ENCODE measurements around the gene PCP4L1. TPM values are rescaled to one million over a fixed set of nuclear protein-coding genes. Genes with fewer than 3 reads are reported as not detected.

Gene PCP4L1
- total RNA-seq, 4 donors from 2014 or later, result 1.6 to 13.8 (median 5.7) TPM

DNA sequence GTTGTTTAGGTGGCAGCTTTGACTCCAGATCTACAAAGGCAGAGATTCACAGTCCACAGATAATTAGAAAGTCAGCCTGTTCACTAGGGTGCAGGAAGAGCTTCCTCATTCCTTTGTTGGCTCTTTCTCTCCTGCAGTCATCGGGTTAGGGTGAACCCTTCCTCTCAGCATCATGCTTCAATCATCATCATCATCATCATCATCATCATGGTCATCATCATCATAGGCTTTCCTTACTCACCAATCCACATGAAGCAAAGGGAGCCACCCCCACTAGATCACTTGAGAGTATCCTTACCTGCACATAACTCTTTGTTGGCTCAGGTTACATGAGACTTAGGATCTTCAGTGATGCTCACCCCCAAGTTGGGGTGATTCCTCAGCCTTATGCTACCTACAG lies 32.2 kb downstream of the PCP4L1 start:
- Histone ChIP-seq H3K27me3 (no peaks in the 10 kb centered on the region), H3K27ac (no peak overlapping the region), H3K4me3 (no peak overlapping the region), H3K36me3 (no peaks in the 10 kb centered on the region), H3K4me1 (no peaks in the 10 kb centered on the region), H3K9me3 (no peaks in the 10 kb centered on the region)
- WGBS, 2 donors (ENCODE audit: low coverage in 1 of 2), result 88 to 100% methylated on average over 1 of the region's 1 CpG
- ATAC-seq, result no peak
- TF ChIP-seq POLR2AphosphoS5 (IDR thresholded peaks at IDR 0.05) (no peak), POLR2A (IDR thresholded peaks at IDR 0.05) (no peak), EP300 (IDR thresholded peaks at IDR 0.05) (no peak)
- TF ChIP-seq, protein P1, sequence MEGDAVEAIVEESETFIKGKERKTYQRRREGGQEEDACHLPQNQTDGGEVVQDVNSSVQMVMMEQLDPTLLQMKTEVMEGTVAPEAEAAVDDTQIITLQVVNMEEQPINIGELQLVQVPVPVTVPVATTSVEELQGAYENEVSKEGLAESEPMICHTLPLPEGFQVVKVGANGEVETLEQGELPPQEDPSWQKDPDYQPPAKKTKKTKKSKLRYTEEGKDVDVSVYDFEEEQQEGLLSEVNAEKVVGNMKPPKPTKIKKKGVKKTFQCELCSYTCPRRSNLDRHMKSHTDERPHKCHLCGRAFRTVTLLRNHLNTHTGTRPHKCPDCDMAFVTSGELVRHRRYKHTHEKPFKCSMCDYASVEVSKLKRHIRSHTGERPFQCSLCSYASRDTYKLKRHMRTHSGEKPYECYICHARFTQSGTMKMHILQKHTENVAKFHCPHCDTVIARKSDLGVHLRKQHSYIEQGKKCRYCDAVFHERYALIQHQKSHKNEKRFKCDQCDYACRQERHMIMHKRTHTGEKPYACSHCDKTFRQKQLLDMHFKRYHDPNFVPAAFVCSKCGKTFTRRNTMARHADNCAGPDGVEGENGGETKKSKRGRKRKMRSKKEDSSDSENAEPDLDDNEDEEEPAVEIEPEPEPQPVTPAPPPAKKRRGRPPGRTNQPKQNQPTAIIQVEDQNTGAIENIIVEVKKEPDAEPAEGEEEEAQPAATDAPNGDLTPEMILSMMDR (IDR thresholded peaks at IDR 0.05), result no peak

DNA sequence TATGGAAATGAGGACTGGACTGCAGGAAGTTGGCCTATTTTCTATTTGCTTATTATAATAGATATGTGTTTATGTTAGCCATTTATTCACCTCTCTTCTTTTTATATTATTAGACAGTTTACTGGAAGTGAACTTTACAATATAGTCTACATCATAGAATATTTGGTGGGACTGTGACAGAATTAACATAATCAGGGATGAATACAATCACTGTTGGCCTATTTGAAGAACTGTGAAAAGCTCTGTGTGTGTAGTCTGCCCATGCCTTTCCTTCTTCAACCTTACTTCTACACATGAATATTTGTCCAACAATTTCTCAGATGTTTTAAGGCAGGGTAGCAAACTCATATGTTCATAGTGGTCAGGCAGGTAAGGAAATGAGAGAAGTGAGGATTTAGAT lies 38.9 kb downstream of the PCP4L1 start:
- no peaks in the 10 kb centered on the region for H3K9me3 ChIP-seq
- ATAC-seq, result no peak
- no peaks in the 10 kb centered on the region for H3K4me1 ChIP-seq
- TF ChIP-seq POLR2A (IDR thresholded peaks at IDR 0.05) (no peak), EP300 (IDR thresholded peaks at IDR 0.05) (no peak), POLR2AphosphoS5 (IDR thresholded peaks at IDR 0.05) (no peak)
- TF ChIP-seq, protein P1 (IDR thresholded peaks at IDR 0.05), result no peak
- H3K36me3 ChIP-seq, result no peaks in the 10 kb centered on the region
- no peak overlapping the region for H3K27ac ChIP-seq
- no peaks in the 10 kb centered on the region for H3K27me3 ChIP-seq
- no peak overlapping the region for H3K4me3 ChIP-seq

- no peak overlapping the region for H3K27ac ChIP-seq
- ATAC-seq, result no peak
- H3K36me3 ChIP-seq, result no peaks in the 10 kb centered on the region
- H3K27me3 ChIP-seq, result no peaks in the 10 kb centered on the region
- no peak overlapping the region for H3K4me3 ChIP-seq
- WGBS, 2 donors (ENCODE audit: low coverage in 1 of 2), result 82 to 100% methylated on average over 2 to 6 of the region's 6 CpGs
- H3K4me1 ChIP-seq, result no peaks in the 10 kb centered on the region
- no peaks in the 10 kb centered on the region for H3K9me3 ChIP-seq
- TF ChIP-seq EP300 (IDR thresholded peaks at IDR 0.05) (no peak), POLR2A (IDR thresholded peaks at IDR 0.05) (no peak), POLR2AphosphoS5 (IDR thresholded peaks at IDR 0.05) (no peak)
- TF ChIP-seq, protein P1 (IDR thresholded peaks at IDR 0.05), result no peak
Measured at GRCh38 chr1:161298116-161298515, 39.6 kb downstream of the PCP4L1 start.

GRCh38 chr1:161299347-161299746 lies 40.8 kb downstream of the PCP4L1 start:
- 93% methylated on average over 7 to 8 of the region's 9 CpGs for WGBS, 2 donors (ENCODE audit: low coverage in 1 of 2)
- Histone ChIP-seq H3K4me3 (no peak overlapping the region), H3K4me1 (peaks cover 0 to 3% (median 0%) of the 10 kb centered on the region in 3 donors), H3K36me3 (no peaks in the 10 kb centered on the region), H3K27ac (no peak overlapping the region), H3K27me3 (no peaks in the 10 kb centered on the region), H3K9me3 (no peaks in the 10 kb centered on the region)
- TF ChIP-seq POLR2A (IDR thresholded peaks at IDR 0.05), result no peak
- ATAC-seq, result no peak

GRCh38 chr1:161300478-161300877 lies 41.9 kb downstream of the PCP4L1 start:
- 86 to 94% methylated on average over 3 to 4 of the region's 4 CpGs for WGBS, 2 donors (ENCODE audit: low coverage in 1 of 2)
- Histone ChIP-seq H3K4me3 (no peak overlapping the region), H3K27ac (no peak overlapping the region), H3K9me3 (no peaks in the 10 kb centered on the region), H3K36me3 (no peaks in the 10 kb centered on the region), H3K27me3 (no peaks in the 10 kb centered on the region), H3K4me1 (peaks cover 0 to 14% (median 9%) of the 10 kb centered on the region in 3 donors)
- no peak for TF ChIP-seq POLR2AphosphoS5 (IDR thresholded peaks at IDR 0.05)
- no peak for TF ChIP-seq POLR2A (IDR thresholded peaks at IDR 0.05)
- TF ChIP-seq EP300 (IDR thresholded peaks at IDR 0.05), result no peak
- TF ChIP-seq, protein P1 (IDR thresholded peaks at IDR 0.05), result no peak
- no peak for ATAC-seq
